ENCODE data around the gene ADGB.

GRCh38 chr6:146861716-146862115, 262.9 kb downstream of the ADGB start:
- TF ChIP-seq, protein P1, sequence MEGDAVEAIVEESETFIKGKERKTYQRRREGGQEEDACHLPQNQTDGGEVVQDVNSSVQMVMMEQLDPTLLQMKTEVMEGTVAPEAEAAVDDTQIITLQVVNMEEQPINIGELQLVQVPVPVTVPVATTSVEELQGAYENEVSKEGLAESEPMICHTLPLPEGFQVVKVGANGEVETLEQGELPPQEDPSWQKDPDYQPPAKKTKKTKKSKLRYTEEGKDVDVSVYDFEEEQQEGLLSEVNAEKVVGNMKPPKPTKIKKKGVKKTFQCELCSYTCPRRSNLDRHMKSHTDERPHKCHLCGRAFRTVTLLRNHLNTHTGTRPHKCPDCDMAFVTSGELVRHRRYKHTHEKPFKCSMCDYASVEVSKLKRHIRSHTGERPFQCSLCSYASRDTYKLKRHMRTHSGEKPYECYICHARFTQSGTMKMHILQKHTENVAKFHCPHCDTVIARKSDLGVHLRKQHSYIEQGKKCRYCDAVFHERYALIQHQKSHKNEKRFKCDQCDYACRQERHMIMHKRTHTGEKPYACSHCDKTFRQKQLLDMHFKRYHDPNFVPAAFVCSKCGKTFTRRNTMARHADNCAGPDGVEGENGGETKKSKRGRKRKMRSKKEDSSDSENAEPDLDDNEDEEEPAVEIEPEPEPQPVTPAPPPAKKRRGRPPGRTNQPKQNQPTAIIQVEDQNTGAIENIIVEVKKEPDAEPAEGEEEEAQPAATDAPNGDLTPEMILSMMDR (IDR thresholded peaks at IDR 0.05; ENCODE audit: low read length): no peak
- TF ChIP-seq EZH2 (optimal IDR thresholded peaks at IDR 0.05; ENCODE audit: low read depth, low read length): no peak

Measured in MM.1S (cell line).